Fibroblast of pulmonary artery (primary cell): ENCODE results near the gene TAF10.

Experiments used
- DNase-seq: peaks from one replicate; pipeline ENCODE4 v3.0.0-alpha.2; 2010; ENCODE audit warnings: low read depth
- H3K4me3 ChIP-seq: replicated peaks from 2 replicates; pipeline ENCODE4 v1.5.1; 2011; ENCODE audit warnings: low read depth, mild to moderate bottlenecking, control low read depth, low read length, moderate library complexity
- TF ChIP-seq, protein P1 (sequence below): IDR thresholded peaks from 2 replicates; pipeline ENCODE4 v1.5.1; 2011; ENCODE audit warnings: mild to moderate bottlenecking, control low read depth, low read length, inconsistent platforms; ENCODE audit errors: missing control alignments

The TAF10 gene

DNA sequence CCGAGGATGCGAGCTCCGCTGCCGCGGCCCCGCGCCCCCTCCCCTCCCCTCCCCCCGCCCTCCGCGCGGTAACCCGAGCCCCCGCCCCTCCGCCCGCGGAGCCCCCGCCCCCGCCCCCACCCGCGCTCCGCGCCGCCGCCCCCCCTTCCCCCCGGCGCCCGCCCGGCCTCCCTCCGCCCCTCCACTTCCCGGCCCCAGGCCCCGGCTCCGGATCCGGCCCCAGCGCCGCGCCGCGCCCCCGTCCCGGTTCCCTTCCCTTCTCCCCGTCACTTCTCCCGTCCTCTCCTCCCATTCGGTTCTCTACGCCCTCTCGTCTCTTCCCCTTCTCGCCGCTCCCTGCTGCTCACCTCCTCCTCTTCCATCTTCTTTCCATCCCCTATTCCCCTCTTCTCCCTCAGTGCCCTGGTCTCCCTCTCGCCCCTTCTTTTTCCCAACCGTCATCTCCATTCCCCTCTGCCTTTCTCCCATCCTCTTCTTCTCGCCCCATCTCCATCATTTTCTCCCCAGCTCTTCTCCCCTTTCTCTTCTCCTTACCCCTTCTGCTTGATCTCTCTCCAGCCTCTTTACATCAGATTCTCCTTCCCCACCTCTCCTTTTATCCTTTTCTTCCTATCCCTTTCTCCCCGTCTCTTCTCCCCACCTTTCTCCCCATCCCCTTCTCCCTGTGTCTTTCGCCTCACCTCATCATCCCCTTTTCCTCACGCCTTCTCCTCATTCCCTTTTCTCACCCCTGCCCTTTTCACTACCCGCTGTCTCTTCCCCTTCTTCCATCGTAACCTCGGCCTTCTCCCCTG lies 44.0 kb upstream of the TAF10 start, which contains the start of gene DCHS1:
TSS of gene DCHS1 (minus strand) at position 20 of the 794 bp plus-strand sequence. CDS start 14,196 bp downstream, outside the sequence.
- DNase-seq, result no peak
- H3K4me3 ChIP-seq, result peak within 1 kb of the TSS; percentile 34
- TF ChIP-seq, protein P1, sequence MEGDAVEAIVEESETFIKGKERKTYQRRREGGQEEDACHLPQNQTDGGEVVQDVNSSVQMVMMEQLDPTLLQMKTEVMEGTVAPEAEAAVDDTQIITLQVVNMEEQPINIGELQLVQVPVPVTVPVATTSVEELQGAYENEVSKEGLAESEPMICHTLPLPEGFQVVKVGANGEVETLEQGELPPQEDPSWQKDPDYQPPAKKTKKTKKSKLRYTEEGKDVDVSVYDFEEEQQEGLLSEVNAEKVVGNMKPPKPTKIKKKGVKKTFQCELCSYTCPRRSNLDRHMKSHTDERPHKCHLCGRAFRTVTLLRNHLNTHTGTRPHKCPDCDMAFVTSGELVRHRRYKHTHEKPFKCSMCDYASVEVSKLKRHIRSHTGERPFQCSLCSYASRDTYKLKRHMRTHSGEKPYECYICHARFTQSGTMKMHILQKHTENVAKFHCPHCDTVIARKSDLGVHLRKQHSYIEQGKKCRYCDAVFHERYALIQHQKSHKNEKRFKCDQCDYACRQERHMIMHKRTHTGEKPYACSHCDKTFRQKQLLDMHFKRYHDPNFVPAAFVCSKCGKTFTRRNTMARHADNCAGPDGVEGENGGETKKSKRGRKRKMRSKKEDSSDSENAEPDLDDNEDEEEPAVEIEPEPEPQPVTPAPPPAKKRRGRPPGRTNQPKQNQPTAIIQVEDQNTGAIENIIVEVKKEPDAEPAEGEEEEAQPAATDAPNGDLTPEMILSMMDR, result no peak

DNA sequence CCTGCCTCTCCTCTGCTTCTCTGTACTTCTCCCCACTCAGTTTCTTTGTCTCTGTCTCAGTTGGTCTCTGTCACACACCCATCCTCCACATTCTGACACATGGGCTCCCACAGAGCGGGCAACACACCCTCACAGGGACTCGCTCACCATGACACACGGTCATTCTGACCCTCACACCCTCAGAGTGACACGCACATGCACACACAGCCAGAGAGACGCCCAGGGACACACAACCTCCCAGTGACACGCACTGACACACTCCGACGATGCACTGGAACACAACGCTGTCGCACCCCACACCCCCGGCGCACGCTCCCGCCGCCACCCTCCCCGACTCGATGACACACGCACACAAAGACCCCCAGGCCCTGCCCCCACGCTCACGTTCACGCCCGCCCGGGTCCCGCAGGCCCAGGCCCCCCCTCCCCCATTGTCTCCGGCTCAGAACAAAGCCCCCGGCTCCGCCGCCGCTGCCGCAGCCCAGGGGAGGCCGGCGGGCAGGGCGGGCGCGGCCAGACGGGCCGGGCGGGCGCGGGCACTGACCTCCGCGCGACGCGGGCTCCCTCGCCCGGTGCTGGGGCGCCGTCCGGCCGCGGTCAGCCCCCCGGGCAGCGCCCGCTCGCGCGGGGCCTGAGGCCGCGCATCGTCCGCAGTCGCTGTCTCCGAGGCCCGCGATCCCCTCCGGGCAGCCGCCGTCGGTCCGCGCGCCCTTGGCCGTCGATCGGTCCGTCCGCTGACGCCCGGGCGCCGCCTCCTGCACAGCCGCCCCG lies 43.2 kb upstream of the TAF10 start:
- no peak for DNase-seq
- H3K4me3 ChIP-seq, result peak overlapping the region; percentile 4
- TF ChIP-seq, protein P1, result no peak

GRCh38 chr11:6654281-6655019 lies 42.4 kb upstream of the TAF10 start:
- H3K4me3 ChIP-seq, result no peak overlapping the region
- no peak for DNase-seq
- TF ChIP-seq, protein P1, result no peak

GRCh38 chr11:6653656-6654055 lies 41.6 kb upstream of the TAF10 start:
- H3K4me3 ChIP-seq, result no peak overlapping the region
- TF ChIP-seq, protein P1, result no peak
- no peak for DNase-seq

GRCh38 chr11:6653097-6653496 lies 41.1 kb upstream of the TAF10 start:
- TF ChIP-seq, protein P1, result no peak
- H3K4me3 ChIP-seq, result no peak overlapping the region
- no peak for DNase-seq

GRCh38 chr11:6652182-6652581 lies 40.2 kb upstream of the TAF10 start:
- no peak overlapping the region for H3K4me3 ChIP-seq
- TF ChIP-seq, protein P1, result no peak
- DNase-seq, result no peak
